HG03571 (cell line): ENCODE data around the gene C11orf42.

Source experiments
- ATAC-seq: cut with Tn5 transposase; IDR thresholded peaks from one replicate; pipeline ENCODE4 v1.9.1; 2021; ENCODE audit not compliant: unreplicated experiment

The C11orf42 gene

GRCh38 chr11:6251990-6252473 is 46.7 kb downstream of the C11orf42 start:
- no peak for ATAC-seq

DNA sequence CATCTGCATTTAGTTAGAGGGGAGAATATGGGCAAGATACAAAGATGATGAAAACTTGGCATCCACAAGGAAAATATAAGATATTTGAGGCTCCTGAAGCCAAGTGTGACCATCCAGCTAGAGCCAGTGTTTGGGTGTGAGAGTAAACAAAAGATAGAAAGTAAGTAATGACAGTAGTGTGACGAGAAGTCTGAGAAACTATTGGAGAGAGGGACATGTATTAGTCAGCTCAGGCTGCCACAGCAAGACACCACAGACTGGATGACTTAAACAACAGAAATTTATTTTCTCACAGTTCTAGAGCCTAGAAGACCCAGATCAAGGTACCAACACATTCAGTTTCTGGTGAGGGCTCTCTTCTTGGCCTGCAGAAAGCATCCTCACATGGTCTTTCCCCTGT is 47.8 kb downstream of the C11orf42 start:
- ATAC-seq: no peak

DNA sequence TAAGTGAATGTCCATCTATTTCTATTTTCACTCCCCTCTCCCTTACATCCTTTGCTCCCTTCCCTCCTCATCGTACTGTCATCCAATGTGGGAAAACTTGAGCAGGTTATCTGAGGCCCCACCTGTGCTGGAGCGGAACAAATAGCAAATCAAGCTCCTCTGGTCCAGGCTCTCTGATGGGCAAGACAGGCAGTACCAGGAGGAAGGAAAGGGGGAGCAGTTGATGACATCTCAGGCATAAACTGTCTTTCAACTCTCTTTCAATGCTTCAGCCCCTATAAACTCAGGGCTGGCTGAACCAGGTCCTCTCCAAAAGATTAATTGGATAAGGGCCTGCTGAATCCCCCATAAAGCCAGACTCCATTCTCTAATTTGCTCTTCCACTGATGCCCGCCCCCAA is 52.8 kb downstream of the C11orf42 start:
- no peak for ATAC-seq

- no peak for ATAC-seq
Measured at GRCh38 chr11:6258571-6259081, 53.3 kb downstream of the C11orf42 start.

DNA sequence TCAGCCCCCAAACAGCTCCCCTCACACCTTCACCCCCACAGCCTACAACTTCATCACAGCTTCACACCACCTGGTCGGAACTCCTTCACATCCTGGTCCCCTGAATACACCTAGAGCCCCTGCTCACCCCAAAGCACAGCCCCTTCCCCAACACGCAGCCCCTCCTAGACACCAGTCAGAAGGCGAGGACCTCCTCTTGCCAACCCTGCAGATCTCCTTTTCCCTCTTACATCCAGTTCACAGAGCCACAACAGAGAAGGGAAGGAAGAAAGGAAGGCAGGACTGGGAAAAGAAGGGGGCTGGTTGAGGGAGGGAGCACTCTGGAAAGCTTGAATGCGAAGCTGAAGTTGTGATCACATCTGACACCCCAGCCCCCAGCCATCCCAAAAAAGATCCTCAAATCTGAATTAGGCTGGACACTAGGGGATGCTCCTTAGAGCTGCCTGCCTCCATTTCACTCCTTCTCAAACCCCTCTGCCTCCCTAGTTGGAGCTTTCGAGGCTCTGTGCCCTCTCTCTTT is 54.9 kb downstream of the C11orf42 start:
- ATAC-seq: no peak
